ENCODE measurements around the gene PLA2G2F.
"Not testable (repeated sequence)": the region's sequence is repeated elsewhere in the genome, so short reads cannot be mapped to it uniquely, and the experiment has no call there.

PLA2G2F gene

GRCh38 chr1:20126806-20127440 is 12.2 kb upstream of the PLA2G2F start:
- no peak for DNase-seq (ENCODE audit: low read depth)
- no peak for TF ChIP-seq CTCF (IDR thresholded peaks at IDR 0.05; ENCODE audit: low read depth, low read length, missing control alignments)
- in situ Hi-C loops (cut with HindIII; ENCODE audit: low sequenced_read_pairs): no loop called here
- no peak overlapping the region for H3K4me3 ChIP-seq (ENCODE audit: low read depth, low read length)

GRCh38 chr1:20130518-20130917 is 8.6 kb upstream of the PLA2G2F start:
- H3K4me3 ChIP-seq (ENCODE audit: low read depth, low read length); in situ Hi-C loops (cut with HindIII; ENCODE audit: low sequenced_read_pairs); DNase-seq (ENCODE audit: low read depth): not testable (repeated sequence)

GRCh38 chr1:20134995-20135394 is 4.1 kb upstream of the PLA2G2F start:
- no peak overlapping the region for H3K4me3 ChIP-seq (ENCODE audit: low read depth, low read length)
- in situ Hi-C loops (cut with HindIII; ENCODE audit: low sequenced_read_pairs): no loop called here
- DNase-seq (ENCODE audit: low read depth): no peak
- TF ChIP-seq CTCF (IDR thresholded peaks at IDR 0.05; ENCODE audit: low read depth, low read length, missing control alignments): no peak

- DNase-seq (ENCODE audit: low read depth): no peak
- in situ Hi-C loops (cut with HindIII; ENCODE audit: low sequenced_read_pairs): no loop called here
- H3K4me3 ChIP-seq (ENCODE audit: low read depth, low read length): no peak overlapping the region
- TF ChIP-seq CTCF (IDR thresholded peaks at IDR 0.05; ENCODE audit: low read depth, low read length, missing control alignments): no peak
These were observed 2.9 kb upstream of the PLA2G2F start for GRCh38 chr1:20136249-20136648.

- DNase-seq (ENCODE audit: low read depth): no peak
- no peak for TF ChIP-seq CTCF (IDR thresholded peaks at IDR 0.05; ENCODE audit: low read depth, low read length, missing control alignments)
- in situ Hi-C loops (cut with HindIII; ENCODE audit: low sequenced_read_pairs): no loop called here
- H3K4me3 ChIP-seq (ENCODE audit: low read depth, low read length): no peak overlapping the region
These were observed 2.1 kb upstream of the PLA2G2F start for GRCh38 chr1:20137055-20137454.

- no peak for DNase-seq (ENCODE audit: low read depth)
- H3K4me3 ChIP-seq (ENCODE audit: low read depth, low read length): no peak overlapping the region
- in situ Hi-C loops (cut with HindIII; ENCODE audit: low sequenced_read_pairs): no loop called here
- TF ChIP-seq CTCF (IDR thresholded peaks at IDR 0.05; ENCODE audit: low read depth, low read length, missing control alignments): no peak
These were observed 1.5 kb upstream of the PLA2G2F start for GRCh38 chr1:20137604-20138003.

GRCh38 chr1:20138346-20138745 is 777 bp upstream of the PLA2G2F start:
- no peak for TF ChIP-seq CTCF (IDR thresholded peaks at IDR 0.05; ENCODE audit: low read depth, low read length, missing control alignments)
- in situ Hi-C loops (cut with HindIII; ENCODE audit: low sequenced_read_pairs): no loop called here
- DNase-seq (ENCODE audit: low read depth): no peak

More at GRCh38 chr1:20138346-20138745, 777 bp upstream of the PLA2G2F start:
- no peak overlapping the region for H3K4me3 ChIP-seq (ENCODE audit: low read depth, low read length)
